HFFc6 (cell line): ENCODE results near the gene DEAF1. TPM values are rescaled to one million over a fixed set of nuclear protein-coding genes. Genes with fewer than 3 reads are reported as not detected.

Source experiments
- DNase-seq: peaks from one replicate; pipeline ENCODE4 v3.0.0-alpha.2; 2018
- H3K27ac Mint-ChIP-seq: 2 replicates; pipeline ENCODE4 v1.8.0; 2020; ENCODE audit warnings: mild to moderate bottlenecking, mixed read lengths
- H3K27me3 Mint-ChIP-seq: 2 replicates; pipeline ENCODE4 v1.8.0; 2021; ENCODE audit warnings: mild to moderate bottlenecking, moderate library complexity, mixed read lengths; ENCODE audit not compliant: insufficient read depth
- H3K36me3 Mint-ChIP-seq: 2 replicates; pipeline ENCODE4 v1.8.0; 2021; ENCODE audit warnings: low read depth, mixed read lengths
- H3K4me1 Mint-ChIP-seq: 2 replicates; pipeline ENCODE4 v1.8.0; 2020; ENCODE audit warnings: low read depth, mixed read lengths
- H3K4me3 Mint-ChIP-seq: 2 replicates; pipeline ENCODE4 v1.8.0; 2020; ENCODE audit warnings: mild to moderate bottlenecking, moderate library complexity, mixed read lengths
- H3K9me3 Mint-ChIP-seq: 2 replicates; pipeline ENCODE4 v1.8.0; 2020; ENCODE audit warnings: mild to moderate bottlenecking, mixed read lengths
- total RNA-seq, 6 experiments: library from RNA; stranded (reverse); fragmentation: NEBNext Ultra II Directional; extraction: Animal tissue kit (Norgen Biotek cat#: 25700); gene quantifications; 2 replicates in 1 of 6; 3 replicates in 5 of 6; pipeline ENCODE4 v1.2.3, GENCODE V29; 2021
- TF ChIP-seq, protein P1 (sequence below): fragments of 200-600 bp; sonication (generic); IDR thresholded peaks from 2 replicates; pipeline ENCODE4 v1.5.0; 2021; ENCODE audit warnings: antibody characterized with exemption, mild to moderate bottlenecking

The DEAF1 gene
- total RNA-seq, 6 experiments from 2014 or later, result 32.2 to 48.1 (median 34.6) TPM

DNA sequence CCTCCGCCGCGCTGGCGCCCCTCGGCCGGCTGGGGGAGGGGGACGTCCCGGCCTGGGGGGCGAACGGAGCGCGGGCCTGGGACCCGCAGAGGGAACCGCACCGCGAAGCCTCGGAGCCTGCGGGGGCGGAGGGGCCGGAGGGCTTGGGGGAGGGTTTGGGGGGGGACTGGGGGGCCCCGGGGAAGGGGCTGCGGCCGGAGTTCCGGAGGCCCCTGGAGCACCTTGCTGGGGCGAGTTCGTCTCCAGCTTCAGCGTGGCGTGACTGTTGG is 67.8 kb downstream of the DEAF1 start:
- Mint-ChIP-seq H3K36me3 (peaks cover 11% of the 10 kb centered on the region), H3K27ac (no peak overlapping the region), H3K4me3 (no peak overlapping the region), H3K4me1 (peaks cover 29% of the 10 kb centered on the region), H3K27me3 (peaks cover 18% of the 10 kb centered on the region), H3K9me3 (peaks cover 9% of the 10 kb centered on the region; the same call in 1 of the 2 replicates)
- no peak for DNase-seq
- TF ChIP-seq, protein P1, sequence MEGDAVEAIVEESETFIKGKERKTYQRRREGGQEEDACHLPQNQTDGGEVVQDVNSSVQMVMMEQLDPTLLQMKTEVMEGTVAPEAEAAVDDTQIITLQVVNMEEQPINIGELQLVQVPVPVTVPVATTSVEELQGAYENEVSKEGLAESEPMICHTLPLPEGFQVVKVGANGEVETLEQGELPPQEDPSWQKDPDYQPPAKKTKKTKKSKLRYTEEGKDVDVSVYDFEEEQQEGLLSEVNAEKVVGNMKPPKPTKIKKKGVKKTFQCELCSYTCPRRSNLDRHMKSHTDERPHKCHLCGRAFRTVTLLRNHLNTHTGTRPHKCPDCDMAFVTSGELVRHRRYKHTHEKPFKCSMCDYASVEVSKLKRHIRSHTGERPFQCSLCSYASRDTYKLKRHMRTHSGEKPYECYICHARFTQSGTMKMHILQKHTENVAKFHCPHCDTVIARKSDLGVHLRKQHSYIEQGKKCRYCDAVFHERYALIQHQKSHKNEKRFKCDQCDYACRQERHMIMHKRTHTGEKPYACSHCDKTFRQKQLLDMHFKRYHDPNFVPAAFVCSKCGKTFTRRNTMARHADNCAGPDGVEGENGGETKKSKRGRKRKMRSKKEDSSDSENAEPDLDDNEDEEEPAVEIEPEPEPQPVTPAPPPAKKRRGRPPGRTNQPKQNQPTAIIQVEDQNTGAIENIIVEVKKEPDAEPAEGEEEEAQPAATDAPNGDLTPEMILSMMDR, result no peak

DNA sequence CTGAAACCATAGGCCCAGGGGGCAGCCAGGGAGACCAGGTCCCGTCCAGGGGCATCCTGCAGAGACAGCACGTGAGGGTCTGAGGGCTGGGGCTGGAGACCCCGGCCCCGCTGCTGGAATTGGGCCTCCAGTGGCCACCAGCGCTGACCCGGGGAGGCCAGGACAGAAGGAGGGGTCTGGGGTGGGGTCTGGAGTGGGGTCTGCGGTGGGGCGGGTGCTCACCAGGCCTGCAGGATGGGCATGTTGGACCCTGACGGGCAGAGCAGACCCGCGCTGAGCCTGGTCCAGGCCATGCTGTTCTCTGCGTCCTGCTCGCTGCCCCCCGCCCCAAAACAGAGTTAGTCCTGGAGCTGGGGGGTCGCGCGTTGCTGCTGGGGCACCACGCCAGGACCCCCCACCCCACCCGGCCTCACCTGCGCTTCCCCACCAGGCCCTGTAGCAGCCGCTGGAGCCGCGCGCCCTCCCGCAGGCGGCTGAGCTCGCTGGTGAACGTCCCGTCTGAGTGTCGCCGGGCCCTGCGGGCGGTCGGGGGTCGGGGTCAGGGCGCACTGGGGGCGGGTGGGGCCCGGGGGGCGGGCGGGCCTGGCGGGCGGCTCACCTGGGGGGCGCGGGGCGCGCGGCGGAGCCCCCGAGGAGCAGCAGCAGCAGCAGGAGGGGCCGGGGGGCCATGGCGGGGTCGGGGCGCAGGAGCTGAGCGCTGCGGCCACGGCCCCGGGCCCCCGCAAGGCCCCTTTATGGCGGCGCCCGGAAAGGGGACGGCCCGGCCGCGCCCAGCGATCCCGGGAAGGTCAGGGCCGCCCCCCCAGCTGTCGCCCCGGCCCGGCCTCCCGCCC is 68.3 kb downstream of the DEAF1 start, which contains the start of gene SCT:
SCT (minus strand) TSS at position 707 of the 833 bp plus-strand sequence; CDS start at position 669, 38 bp downstream.
- Mint-ChIP-seq H3K4me3 (no peak within 1 kb of the TSS), H3K27ac (no peak within 1 kb of the TSS; the same call in 1 of the 2 replicates), H3K4me1 (peaks cover 29% of the 10 kb centered on the region), H3K36me3 (peaks cover 11% of the 10 kb centered on the region), H3K9me3 (peaks cover 9% of the 10 kb centered on the region; the same call in 1 of the 2 replicates), H3K27me3 (peaks cover 18% of the 10 kb centered on the region)
- DNase-seq, result no peak
- TF ChIP-seq, protein P1, result no peak

DNA sequence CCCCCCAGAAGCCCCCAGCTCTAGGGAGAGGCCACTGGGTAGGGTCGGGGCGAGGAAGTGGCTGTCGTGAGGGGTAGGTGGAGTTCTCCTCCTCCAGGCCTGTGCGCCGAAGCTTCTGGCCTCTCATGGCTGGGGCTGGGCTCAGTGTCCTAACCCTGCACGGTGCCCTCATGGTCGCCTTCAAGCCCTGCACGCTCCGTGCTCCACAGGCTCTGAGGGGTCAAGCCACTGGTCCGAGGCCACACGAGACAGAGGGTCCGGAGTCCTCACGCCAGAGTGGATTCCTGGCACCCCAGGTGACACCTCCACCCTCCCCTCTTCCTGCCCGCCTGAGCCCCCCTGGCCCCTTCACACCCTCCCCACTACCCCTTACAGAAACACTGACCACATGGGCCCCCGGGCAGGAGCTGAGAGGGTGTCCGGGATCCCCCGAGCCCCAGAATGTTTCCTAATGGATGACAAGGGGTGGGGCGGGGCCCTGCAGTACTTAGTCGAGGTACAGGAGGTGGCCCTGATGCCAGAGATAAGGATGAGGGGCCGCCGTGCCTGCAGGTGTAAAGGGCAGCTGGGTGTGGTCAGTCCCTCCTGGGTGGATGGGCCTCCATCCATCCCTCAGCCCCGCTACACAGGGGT is 69.3 kb downstream of the DEAF1 start:
- DNase-seq, result no peak
- H3K9me3 Mint-ChIP-seq, result peaks cover 9% of the 10 kb centered on the region; the same call in 1 of the 2 replicates
- peaks cover 11% of the 10 kb centered on the region for H3K36me3 Mint-ChIP-seq
- TF ChIP-seq, protein P1, result no peak
- peaks cover 29% of the 10 kb centered on the region for H3K4me1 Mint-ChIP-seq
- H3K27ac Mint-ChIP-seq, result no peak overlapping the region
- H3K4me3 Mint-ChIP-seq, result no peak overlapping the region
- peaks cover 18% of the 10 kb centered on the region for H3K27me3 Mint-ChIP-seq

DNA sequence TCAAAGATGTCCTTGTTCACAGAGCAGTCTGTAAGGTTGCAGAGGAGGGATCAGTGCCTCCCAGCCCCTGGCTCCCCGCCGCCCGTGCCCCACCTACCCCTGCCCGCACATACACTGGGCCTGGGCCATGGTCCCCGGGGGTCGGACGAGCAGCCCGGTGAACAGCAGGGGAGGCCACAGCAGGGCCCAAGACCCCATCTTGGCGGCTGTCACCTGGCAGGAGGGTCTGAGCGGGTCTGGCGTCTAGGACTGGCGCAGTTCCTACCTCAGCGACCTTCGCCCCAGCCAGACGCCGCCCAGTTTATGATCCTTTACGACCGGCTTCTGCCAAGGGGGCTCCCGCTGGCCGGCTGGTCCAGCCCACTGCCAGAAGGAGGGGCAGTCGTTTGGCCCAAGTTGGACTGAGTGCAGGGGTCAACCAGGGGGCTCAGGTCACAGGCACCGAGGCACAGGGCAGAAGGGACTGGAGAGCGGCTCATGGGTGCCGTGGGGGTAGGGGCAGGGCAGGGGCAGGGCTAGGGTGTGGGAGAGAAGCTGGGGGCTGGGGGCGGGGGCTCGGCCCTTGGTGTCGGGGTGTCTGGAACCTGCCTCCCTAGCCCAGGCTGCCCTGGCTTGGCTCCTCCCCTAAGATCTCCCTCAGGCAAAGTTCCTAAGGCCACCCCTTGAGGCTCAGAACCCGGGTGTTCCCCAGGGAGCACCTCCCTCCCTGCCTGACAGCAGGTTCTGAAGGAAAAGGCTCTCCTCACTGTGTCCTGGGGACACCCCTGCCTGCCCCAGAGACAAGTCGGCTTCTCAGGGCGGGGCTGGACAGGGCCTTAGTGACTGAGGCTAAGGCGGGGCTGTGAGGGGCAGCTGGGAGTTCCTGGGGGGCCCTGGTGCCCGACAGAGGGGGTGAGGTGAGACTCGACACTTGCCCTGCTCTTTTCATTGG is 70.1 kb downstream of the DEAF1 start, which contains the start of gene CDHR5:
CDHR5 (minus strand) TSS at position 251 of the 931 bp plus-strand sequence; CDS start at position 198, 53 bp downstream.
- Mint-ChIP-seq H3K9me3 (peaks cover 9% of the 10 kb centered on the region; the same call in 1 of the 2 replicates), H3K4me3 (no peak within 1 kb of the TSS), H3K27me3 (peaks cover 18% of the 10 kb centered on the region), H3K27ac (no peak within 1 kb of the TSS), H3K4me1 (peaks cover 29% of the 10 kb centered on the region), H3K36me3 (peaks cover 11% of the 10 kb centered on the region)
- no peak for DNase-seq
- TF ChIP-seq, protein P1, result no peak
